ENCODE results near the gene RHBDL3. TPM values are rescaled to one million over a fixed set of nuclear protein-coding genes. Genes with fewer than 3 reads are reported as not detected.

Gene RHBDL3
- total RNA-seq, 1 experiment from 2014 or later, result not detected

GRCh38 chr17:32302037-32302436 lies 36.4 kb downstream of the RHBDL3 start:
- ChIA-PET POLR2A (ENCODE audit: unreplicated experiment) (no interaction called here), CTCF (no interaction called here)
- Histone ChIP-seq H3K9me2 (replicated peaks; ENCODE audit: low read length) (no peaks in the 10 kb centered on the region), H3K9ac (ENCODE audit: low read length) (no peak overlapping the region), H3K4me2 (ENCODE audit: low read length) (no peak overlapping the region), H3K27ac (ENCODE audit: low read length) (no peak overlapping the region), H3K4me1 (ENCODE audit: insufficient read depth, low read length) (no peaks in the 10 kb centered on the region), H4K20me1 (ENCODE audit: low read length) (no peaks in the 10 kb centered on the region), H3K9me3 (ENCODE audit: low read length) (no peaks in the 10 kb centered on the region), H3K36me3 (ENCODE audit: low read depth, low read length) (no peaks in the 10 kb centered on the region), H3K79me2 (ENCODE audit: low read length) (no peaks in the 10 kb centered on the region), H3K27me3 (ENCODE audit: low read length) (no peaks in the 10 kb centered on the region), H3K4me3 (ENCODE audit: low read length) (no peak overlapping the region), H2AFZ (ENCODE audit: low read length) (no peak overlapping the region), H3F3A (ENCODE audit: low read length, unreplicated experiment) (no peaks in the 10 kb centered on the region)
- TF ChIP-seq EZH2 (IDR thresholded peaks at IDR 0.05; ENCODE audit: low read length, unreplicated experiment) (no peak), EZH2phosphoT487 (IDR thresholded peaks at IDR 0.05; ENCODE audit: borderline replicate concordance, low read length) (no peak), CTCF (conservative IDR thresholded peaks at IDR 0.05; ENCODE audit: low read depth, low read length) (no peak)
- no TSS peak for BruUV-seq (replicated peaks)
- intact Hi-C loops (cut with micrococcal nuclease), result no loop called here
- DNase-seq, result no peak
- ATAC-seq, result no peak

DNA sequence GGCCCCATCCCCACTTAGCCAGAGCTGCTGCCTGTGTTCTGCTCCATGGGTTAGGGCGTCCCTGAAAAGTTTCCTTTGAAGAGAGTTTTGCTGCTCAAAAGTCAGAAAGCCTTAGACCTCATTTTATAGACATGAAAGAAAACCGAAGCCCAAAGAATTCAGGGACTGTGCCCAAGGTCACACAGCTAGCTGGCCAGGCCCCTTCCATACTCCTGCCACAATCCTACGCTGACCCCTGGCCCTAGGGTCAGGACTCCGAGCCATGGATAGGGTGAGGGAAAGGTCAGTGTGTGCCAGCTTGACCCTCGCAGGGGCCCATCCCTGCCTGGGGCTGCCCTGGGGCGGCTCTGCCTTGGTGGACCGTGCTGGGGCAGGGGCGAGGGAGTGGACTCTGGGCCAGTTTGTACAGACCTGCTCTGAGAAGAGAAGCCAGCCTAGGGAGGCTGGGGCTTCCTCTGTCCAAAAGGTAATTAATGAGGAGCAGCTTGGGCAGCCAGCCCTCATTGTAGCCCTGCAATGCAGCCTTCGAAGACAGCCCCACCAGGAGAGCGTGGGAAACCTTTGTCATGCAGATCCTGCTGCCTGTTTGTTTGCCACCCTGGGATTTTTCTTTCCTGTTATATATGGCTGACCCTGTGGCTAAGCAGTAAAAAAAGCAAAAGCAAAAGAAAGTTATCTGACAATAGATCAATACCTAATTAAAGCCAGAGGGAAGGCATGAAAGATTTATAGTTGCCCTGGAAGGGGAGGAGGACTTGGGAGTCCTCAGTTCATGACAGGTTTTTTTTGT lies 37.4 kb downstream of the RHBDL3 start:
- intact Hi-C loops (cut with micrococcal nuclease), result no loop called here
- ATAC-seq (no peak), DNase-seq (no peak)
- Histone ChIP-seq H3K4me1 (ENCODE audit: insufficient read depth, low read length) (no peaks in the 10 kb centered on the region), H4K20me1 (ENCODE audit: low read length) (no peaks in the 10 kb centered on the region), H3F3A (ENCODE audit: low read length, unreplicated experiment) (no peaks in the 10 kb centered on the region), H3K9me3 (ENCODE audit: low read length) (no peaks in the 10 kb centered on the region), H3K4me2 (ENCODE audit: low read length) (no peak overlapping the region), H3K9ac (ENCODE audit: low read length) (no peak overlapping the region), H3K4me3 (ENCODE audit: low read length) (no peak overlapping the region), H3K36me3 (ENCODE audit: low read depth, low read length) (no peaks in the 10 kb centered on the region), H2AFZ (ENCODE audit: low read length) (no peak overlapping the region), H3K9me2 (replicated peaks; ENCODE audit: low read length) (no peaks in the 10 kb centered on the region), H3K79me2 (ENCODE audit: low read length) (no peaks in the 10 kb centered on the region), H3K27ac (ENCODE audit: low read length) (no peak overlapping the region), H3K27me3 (ENCODE audit: low read length) (no peaks in the 10 kb centered on the region)
- ChIA-PET CTCF (interaction anchor here (0.6 kb wide), 1 partner anchor 38 kb away, joined by 10 read pairs; no protein-coding TSS in a partner anchor), POLR2A (ENCODE audit: unreplicated experiment) (no interaction called here)
- no peak for TF ChIP-seq EZH2 (IDR thresholded peaks at IDR 0.05; ENCODE audit: low read length, unreplicated experiment)
- no peak for TF ChIP-seq CTCF (conservative IDR thresholded peaks at IDR 0.05; ENCODE audit: low read depth, low read length)
- TF ChIP-seq EZH2phosphoT487 (IDR thresholded peaks at IDR 0.05; ENCODE audit: borderline replicate concordance, low read length), result no peak
- BruUV-seq (replicated peaks), result no TSS peak

DNA sequence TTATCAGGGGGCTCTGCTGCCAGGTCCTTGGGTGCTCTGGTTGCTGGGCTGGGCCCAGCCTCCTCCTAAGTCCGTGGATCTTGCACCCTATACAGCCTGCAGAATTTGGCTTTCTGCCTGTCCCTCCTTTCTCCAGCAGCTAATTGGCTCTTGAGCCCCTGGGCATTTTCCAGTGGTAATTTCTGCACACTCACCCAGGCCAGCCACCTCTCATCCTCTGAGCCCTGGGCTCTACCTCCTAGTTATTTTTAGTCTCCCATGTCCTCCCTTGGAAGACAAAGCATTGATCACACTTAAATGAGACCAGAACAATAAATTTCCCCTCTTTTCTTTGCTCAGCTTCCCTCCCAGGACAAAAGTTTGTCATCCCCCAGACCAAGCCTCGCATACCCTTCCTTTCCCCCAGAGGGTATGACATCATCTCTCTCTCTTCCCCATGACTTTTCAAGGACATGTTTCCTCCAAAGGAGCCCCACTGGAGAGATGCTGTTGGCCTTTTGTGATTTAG lies 38.2 kb downstream of the RHBDL3 start:
- CTCF ChIA-PET, result interaction anchor here (0.6 kb wide), 1 partner anchor 37 kb away, joined by 10 read pairs; no protein-coding TSS in a partner anchor
- POLR2A ChIA-PET (ENCODE audit: unreplicated experiment), result no interaction called here
- Histone ChIP-seq H3K9me2 (replicated peaks; ENCODE audit: low read length) (no peaks in the 10 kb centered on the region), H3K4me2 (ENCODE audit: low read length) (no peak overlapping the region), H3K4me3 (ENCODE audit: low read length) (no peak overlapping the region), H2AFZ (ENCODE audit: low read length) (no peak overlapping the region), H3K27ac (ENCODE audit: low read length) (no peak overlapping the region), H3K79me2 (ENCODE audit: low read length) (no peaks in the 10 kb centered on the region), H3K9me3 (ENCODE audit: low read length) (no peaks in the 10 kb centered on the region), H3F3A (ENCODE audit: low read length, unreplicated experiment) (no peaks in the 10 kb centered on the region), H3K4me1 (ENCODE audit: insufficient read depth, low read length) (no peaks in the 10 kb centered on the region), H4K20me1 (ENCODE audit: low read length) (no peaks in the 10 kb centered on the region), H3K9ac (ENCODE audit: low read length) (no peak overlapping the region), H3K36me3 (ENCODE audit: low read depth, low read length) (no peaks in the 10 kb centered on the region), H3K27me3 (ENCODE audit: low read length) (no peaks in the 10 kb centered on the region)
- intact Hi-C loops (cut with micrococcal nuclease), result no loop called here
- no TSS peak for BruUV-seq (replicated peaks)
- TF ChIP-seq EZH2 (IDR thresholded peaks at IDR 0.05; ENCODE audit: low read length, unreplicated experiment) (no peak), EZH2phosphoT487 (IDR thresholded peaks at IDR 0.05; ENCODE audit: borderline replicate concordance, low read length) (no peak), CTCF (conservative IDR thresholded peaks at IDR 0.05; ENCODE audit: low read depth, low read length) (no peak)
- no peak for ATAC-seq
- no peak for DNase-seq
